ENCODE results near the gene CMSS1. TPM values are rescaled to one million over a fixed set of nuclear protein-coding genes. Genes with fewer than 3 reads are reported as not detected.

CMSS1 gene
- total RNA-seq, 2 donors from 2014 or later, result 88.5 to 101 TPM

DNA sequence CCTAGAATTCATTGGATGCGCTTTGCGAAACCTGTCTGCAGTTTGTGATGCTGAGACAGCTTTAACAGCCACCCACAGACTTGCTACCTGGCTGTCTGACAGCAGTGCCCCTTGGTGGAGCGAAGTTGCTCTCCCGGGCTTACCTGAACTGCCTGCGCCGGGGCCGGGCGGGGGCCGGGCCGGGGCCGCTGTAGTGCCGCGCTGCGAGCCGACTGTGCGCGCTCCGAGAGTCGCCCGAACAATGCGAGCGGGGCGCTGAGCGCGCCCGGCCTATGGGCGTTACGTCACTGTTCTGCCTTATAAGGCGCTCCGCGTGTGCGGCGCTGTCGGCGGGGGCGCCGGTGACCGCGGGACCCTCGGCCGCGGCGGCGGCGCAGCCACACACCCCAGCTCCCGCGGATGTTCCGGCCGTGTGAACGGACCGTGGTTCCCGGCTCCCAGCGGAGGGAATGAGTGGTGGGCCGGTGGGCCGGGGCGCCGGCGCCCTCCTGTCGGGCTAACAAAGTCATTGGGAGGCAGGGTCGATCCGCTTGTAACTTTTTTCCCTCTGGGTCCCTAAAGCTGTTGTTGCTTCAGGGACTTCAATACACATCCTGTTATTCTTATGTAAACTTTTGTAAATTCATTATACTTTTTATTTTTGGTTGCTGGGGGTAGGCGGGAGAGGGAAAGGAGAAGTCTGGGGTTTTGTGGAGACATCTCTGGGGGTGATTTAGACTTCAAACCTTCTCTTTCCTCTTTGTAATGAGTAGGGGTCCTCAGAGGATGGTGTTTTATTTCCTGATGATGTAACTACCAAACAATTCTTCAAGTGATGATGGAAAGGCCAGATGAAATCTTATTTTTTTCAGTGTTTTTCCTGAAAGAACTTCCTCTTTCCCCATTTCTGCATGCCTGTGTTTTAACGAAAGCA, 58.5 kb downstream of the CMSS1 start:
- ATAC-seq (replicated peaks in 1 of 2) (peak; percentile 90 to 94), DNase-seq (peak; percentile 76)
- Mint-ChIP-seq H3K4me1 (ENCODE audit: low read depth) (peaks cover 43% of the 10 kb centered on the region), H3K27ac (peak overlapping the region; percentile 68), H3K4me3 (peak overlapping the region; percentile 76 to 90), H3K36me3 (ENCODE audit: insufficient read depth in 2 of 2) (no peaks in the 10 kb centered on the region), H3K9me3 (no peaks in the 10 kb centered on the region), H3K27me3 (ENCODE audit: low read depth) (peaks cover 12% of the 10 kb centered on the region)

DNA sequence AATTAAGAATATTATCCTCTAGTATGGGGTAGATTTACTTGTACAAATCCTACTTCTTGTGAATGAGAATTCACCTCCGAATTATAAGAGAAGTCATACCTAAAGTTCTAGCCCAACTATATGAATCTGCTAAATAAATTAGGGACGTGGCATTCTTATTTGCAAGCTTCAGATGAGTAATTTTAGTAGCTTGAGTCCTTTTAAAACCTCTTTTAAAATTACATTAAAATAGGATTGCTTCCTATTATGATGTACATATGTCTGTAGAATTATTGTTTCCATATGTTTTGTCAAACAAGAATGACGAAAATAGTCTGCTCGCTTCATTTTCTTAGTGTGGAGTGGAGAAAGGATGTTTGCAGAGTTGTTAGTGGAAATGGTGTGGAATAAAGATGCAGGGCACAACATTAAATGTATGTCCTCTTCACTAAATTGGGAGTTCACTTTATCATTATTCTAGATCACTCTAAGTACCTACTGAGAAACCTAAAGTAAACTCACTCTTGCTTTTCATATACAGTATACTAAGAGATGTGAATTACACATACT, 59.4 kb downstream of the CMSS1 start:
- ATAC-seq (replicated peaks in 1 of 2), result no peak

DNA sequence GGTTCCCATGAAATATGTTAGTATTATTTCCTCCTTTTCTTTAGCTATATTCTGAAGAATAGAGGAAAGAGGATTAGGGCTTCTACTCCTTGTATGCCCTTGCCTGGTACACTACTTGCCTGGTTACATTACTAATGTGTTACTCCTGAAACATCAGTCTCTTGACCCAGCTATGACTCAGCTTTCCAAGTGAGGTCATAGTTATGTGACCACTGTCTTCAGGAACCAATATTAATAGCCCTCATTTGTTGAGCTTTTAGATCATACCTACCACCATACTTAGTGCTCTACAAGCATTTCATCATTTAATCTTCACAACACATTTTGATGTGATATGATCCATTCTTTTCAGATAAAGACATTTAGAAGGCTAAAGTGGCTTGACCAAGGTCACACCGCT, 60.3 kb downstream of the CMSS1 start:
- no peaks in the 10 kb centered on the region for H3K36me3 Mint-ChIP-seq (ENCODE audit: insufficient read depth in 2 of 2)
- ATAC-seq (replicated peaks in 1 of 2) (peak in 1 of 2 donors; percentile 37), DNase-seq (no peak)
- H3K4me1 Mint-ChIP-seq (ENCODE audit: low read depth), result peaks cover 30% of the 10 kb centered on the region
- H3K9me3 Mint-ChIP-seq, result no peaks in the 10 kb centered on the region
- no peak overlapping the region for H3K27ac Mint-ChIP-seq
- H3K27me3 Mint-ChIP-seq (ENCODE audit: low read depth), result peaks cover 12% of the 10 kb centered on the region
- peak overlapping the region in 1 of 2 donors; percentile 34 for H3K4me3 Mint-ChIP-seq

More for the DNA sequence above, 59.4 kb downstream of the CMSS1 start:
- Mint-ChIP-seq H3K36me3 (ENCODE audit: insufficient read depth in 2 of 2) (no peaks in the 10 kb centered on the region), H3K27me3 (ENCODE audit: low read depth) (peaks cover 12% of the 10 kb centered on the region), H3K4me1 (ENCODE audit: low read depth) (peaks cover 39% of the 10 kb centered on the region), H3K27ac (peak overlapping the region; percentile 68), H3K9me3 (no peaks in the 10 kb centered on the region), H3K4me3 (peak overlapping the region; percentile 53 to 80)
- DNase-seq, result no peak

DNA sequence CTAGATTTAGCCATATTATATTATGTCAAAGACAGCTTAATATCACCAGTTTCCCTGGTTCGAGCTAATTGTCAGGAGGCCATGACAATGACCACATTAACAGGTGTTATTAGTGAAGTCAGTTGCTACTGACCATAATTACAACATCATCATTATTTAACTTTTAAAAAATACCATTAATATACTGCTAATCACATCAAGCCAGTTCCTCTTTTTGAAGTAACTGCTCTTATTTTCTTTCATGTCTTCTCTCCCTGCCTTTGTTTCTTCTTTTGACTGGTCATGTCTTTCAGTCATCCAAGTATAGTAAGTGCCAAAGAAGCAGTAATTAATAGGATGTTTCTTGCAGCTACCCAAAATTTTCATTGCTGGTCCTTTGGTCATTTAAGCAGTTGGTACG, 61.6 kb downstream of the CMSS1 start:
- no peak for DNase-seq
- Mint-ChIP-seq H3K27me3 (ENCODE audit: low read depth) (peaks cover 9% of the 10 kb centered on the region), H3K27ac (no peak overlapping the region), H3K4me1 (ENCODE audit: low read depth) (peaks cover 33% of the 10 kb centered on the region), H3K9me3 (no peaks in the 10 kb centered on the region), H3K4me3 (no peak overlapping the region), H3K36me3 (ENCODE audit: insufficient read depth in 2 of 2) (no peaks in the 10 kb centered on the region)
- no peak for ATAC-seq (replicated peaks in 1 of 2)

DNA sequence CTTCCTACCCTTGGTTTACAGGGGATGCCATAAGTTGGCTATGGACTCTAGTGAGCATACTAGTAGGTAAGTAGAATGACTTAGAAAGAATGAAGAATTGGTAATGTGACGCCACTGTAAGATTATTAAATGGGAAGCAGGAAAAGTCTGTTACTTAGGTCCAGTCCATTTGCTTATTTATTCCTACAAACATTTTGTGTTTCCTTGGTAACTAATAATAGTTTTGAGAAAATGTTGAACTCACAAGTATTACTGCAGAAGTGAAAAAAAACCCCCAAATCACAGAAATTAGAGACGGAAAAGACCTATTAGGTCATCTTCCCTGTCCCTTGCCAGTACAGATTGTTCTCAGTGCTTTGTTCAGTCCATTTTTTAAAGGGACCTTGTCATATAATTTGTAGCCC, 63.5 kb downstream of the CMSS1 start:
- H3K27me3 Mint-ChIP-seq (ENCODE audit: low read depth), result peaks cover 7% of the 10 kb centered on the region
- no peaks in the 10 kb centered on the region for H3K9me3 Mint-ChIP-seq
- ATAC-seq (replicated peaks in 1 of 2) (no peak), DNase-seq (no peak)
- H3K27ac Mint-ChIP-seq, result no peak overlapping the region
- no peak overlapping the region for H3K4me3 Mint-ChIP-seq
- H3K36me3 Mint-ChIP-seq (ENCODE audit: insufficient read depth in 2 of 2), result no peaks in the 10 kb centered on the region
- H3K4me1 Mint-ChIP-seq (ENCODE audit: low read depth), result peaks cover 34% of the 10 kb centered on the region

DNA sequence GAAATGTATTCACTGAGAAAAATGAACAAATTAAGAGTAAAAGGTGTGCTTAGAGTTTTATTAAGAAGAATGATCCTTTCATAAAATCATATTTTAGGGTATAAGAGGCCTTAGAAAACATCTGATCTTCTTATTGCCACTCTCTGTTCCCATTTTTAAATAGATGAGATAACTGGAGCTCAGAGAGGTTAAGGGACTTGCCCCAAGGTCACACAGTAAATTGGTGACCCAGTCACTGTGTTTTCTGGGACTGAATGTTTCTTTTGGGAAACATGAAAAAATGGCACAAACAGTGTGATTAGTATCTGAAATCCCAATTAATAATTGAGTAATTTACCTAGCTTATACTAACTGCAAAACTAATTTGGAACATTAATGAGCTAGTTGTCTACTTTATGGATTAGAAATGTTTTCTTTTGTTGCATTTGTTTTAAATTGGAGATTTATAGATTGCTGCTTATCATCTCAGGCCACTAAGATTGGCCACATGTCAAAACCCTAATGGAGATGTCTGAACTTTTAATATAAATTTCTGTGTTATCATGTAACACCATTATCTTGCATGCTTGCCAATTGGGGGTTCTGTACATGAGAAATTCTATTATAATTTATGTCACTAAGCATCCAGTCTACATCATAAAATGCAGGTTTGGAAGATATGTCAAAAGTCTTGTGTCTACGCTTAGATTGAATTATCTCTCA, 64.9 kb downstream of the CMSS1 start:
- Mint-ChIP-seq H3K4me3 (no peak overlapping the region), H3K4me1 (ENCODE audit: low read depth) (peaks cover 22% of the 10 kb centered on the region), H3K27ac (no peak overlapping the region), H3K36me3 (ENCODE audit: insufficient read depth in 2 of 2) (no peaks in the 10 kb centered on the region), H3K27me3 (ENCODE audit: low read depth) (no peaks in the 10 kb centered on the region), H3K9me3 (no peaks in the 10 kb centered on the region)
- no peak for DNase-seq
- ATAC-seq (replicated peaks in 1 of 2), result no peak

DNA sequence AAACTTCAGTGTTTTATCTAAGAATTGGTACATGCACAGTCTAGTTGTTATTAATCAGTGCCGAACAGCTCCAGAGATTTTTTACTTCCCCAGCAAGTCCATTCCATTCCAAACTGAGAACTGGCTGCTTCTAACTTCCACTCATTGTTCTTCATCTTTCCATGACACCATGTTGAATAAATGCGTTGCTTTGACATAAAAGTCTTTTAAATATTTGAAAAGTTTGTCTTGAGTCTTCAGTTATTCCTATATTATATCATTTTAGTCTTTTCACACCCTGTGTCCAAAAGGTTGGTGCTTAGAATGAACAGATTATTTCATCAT, 65.4 kb downstream of the CMSS1 start:
- H3K36me3 Mint-ChIP-seq (ENCODE audit: insufficient read depth in 2 of 2), result no peaks in the 10 kb centered on the region
- DNase-seq, result no peak
- H3K9me3 Mint-ChIP-seq, result no peaks in the 10 kb centered on the region
- ATAC-seq (replicated peaks in 1 of 2), result no peak
- no peaks in the 10 kb centered on the region for H3K27me3 Mint-ChIP-seq (ENCODE audit: low read depth)
- no peak overlapping the region for H3K27ac Mint-ChIP-seq
- H3K4me3 Mint-ChIP-seq, result no peak overlapping the region
- peaks cover 17% of the 10 kb centered on the region for H3K4me1 Mint-ChIP-seq (ENCODE audit: low read depth)

DNA sequence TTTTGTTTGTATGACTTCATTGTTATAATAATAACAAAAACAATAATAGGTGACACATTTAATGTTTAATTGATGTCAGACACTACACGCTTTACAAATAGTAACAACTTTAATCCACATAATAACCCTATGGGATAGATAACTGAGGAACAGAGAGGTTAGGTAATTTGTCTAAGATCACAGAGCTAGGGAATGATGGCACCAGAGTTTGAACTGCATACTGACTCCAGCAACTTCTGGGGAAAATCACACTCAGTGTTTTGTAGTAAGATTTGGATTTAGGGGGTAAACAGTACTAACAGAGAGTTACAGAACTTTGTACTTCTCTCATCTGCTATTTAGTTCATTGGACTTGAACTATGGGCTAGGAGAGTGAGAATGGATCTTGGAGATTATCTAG, 66.0 kb downstream of the CMSS1 start:
- H3K9me3 Mint-ChIP-seq, result no peaks in the 10 kb centered on the region
- peaks cover 16% of the 10 kb centered on the region for H3K4me1 Mint-ChIP-seq (ENCODE audit: low read depth)
- H3K36me3 Mint-ChIP-seq (ENCODE audit: insufficient read depth in 2 of 2), result no peaks in the 10 kb centered on the region
- no peak for DNase-seq
- no peak for ATAC-seq (replicated peaks in 1 of 2)
- H3K27me3 Mint-ChIP-seq (ENCODE audit: low read depth), result no peaks in the 10 kb centered on the region
- H3K27ac Mint-ChIP-seq, result no peak overlapping the region
- H3K4me3 Mint-ChIP-seq, result no peak overlapping the region

DNA sequence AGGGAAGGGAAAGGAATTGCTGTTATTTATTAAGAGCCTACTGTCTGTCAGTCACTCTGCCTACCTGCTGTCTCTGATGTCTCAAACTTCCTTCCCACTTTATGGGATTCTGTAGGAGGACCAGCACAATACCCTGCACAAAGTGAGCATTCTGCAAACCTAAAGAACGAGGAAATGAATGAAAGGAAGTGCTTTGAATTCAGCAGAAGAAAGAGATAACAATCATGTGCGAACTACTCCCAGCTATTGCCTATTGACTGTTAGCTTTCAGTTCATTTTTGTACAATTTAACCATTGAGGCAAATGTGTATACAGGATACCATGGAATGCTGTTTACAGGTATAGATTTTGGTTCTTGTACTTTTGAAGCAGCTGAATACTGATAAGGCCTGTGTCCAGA, 66.8 kb downstream of the CMSS1 start:
- no peak overlapping the region for H3K4me3 Mint-ChIP-seq
- no peak for DNase-seq
- H3K9me3 Mint-ChIP-seq, result no peaks in the 10 kb centered on the region
- no peak overlapping the region for H3K27ac Mint-ChIP-seq
- peaks cover 16% of the 10 kb centered on the region for H3K4me1 Mint-ChIP-seq (ENCODE audit: low read depth)
- no peaks in the 10 kb centered on the region for H3K27me3 Mint-ChIP-seq (ENCODE audit: low read depth)
- ATAC-seq (replicated peaks in 1 of 2), result no peak
- no peaks in the 10 kb centered on the region for H3K36me3 Mint-ChIP-seq (ENCODE audit: insufficient read depth in 2 of 2)

DNA sequence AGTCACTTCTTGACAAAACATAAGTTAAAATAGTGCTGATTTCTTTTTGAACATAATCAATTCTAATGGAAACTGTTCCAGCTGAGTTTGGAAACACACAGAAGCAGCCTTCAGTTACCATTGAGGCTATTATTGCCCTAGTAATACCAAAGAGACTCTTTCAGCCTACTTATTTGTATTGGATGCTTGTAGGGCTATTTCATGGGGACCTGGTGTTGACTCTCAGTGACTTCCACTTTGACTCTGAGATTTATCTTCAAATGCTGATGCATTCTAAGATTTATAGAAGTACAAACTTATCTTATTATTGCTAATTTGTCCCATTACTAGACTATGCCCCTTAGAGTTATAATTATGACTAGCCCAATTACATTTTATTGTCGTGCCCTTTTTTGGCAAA, 67.4 kb downstream of the CMSS1 start:
- no peak overlapping the region for H3K27ac Mint-ChIP-seq
- ATAC-seq (replicated peaks in 1 of 2) (no peak), DNase-seq (no peak)
- H3K9me3 Mint-ChIP-seq, result no peaks in the 10 kb centered on the region
- H3K4me3 Mint-ChIP-seq, result no peak overlapping the region
- H3K27me3 Mint-ChIP-seq (ENCODE audit: low read depth), result no peaks in the 10 kb centered on the region
- H3K36me3 Mint-ChIP-seq (ENCODE audit: insufficient read depth in 2 of 2), result no peaks in the 10 kb centered on the region
- peaks cover 16% of the 10 kb centered on the region for H3K4me1 Mint-ChIP-seq (ENCODE audit: low read depth)

DNA sequence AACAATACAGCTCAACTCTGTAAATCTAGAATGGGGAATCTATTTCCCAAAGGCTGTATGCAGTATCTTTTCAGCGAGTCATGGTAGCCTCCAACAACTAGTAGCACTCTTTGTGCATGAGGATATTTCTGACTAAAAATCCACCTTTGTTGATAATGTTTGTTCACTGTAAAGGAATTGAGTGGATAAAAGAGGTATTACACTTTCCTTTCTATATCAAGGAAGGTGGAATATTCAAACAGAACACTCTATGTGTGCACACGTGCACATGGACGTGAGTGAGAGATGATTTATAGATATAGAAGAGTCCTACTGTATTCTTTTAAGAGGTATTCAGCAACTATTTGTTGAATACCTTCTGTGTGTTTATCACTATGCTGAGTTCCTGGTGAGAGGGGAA, 68.2 kb downstream of the CMSS1 start:
- Mint-ChIP-seq H3K4me1 (ENCODE audit: low read depth) (peaks cover 16% of the 10 kb centered on the region), H3K27me3 (ENCODE audit: low read depth) (no peaks in the 10 kb centered on the region), H3K4me3 (no peak overlapping the region), H3K9me3 (no peaks in the 10 kb centered on the region), H3K27ac (no peak overlapping the region), H3K36me3 (ENCODE audit: insufficient read depth in 2 of 2) (no peaks in the 10 kb centered on the region)
- no peak for ATAC-seq (replicated peaks in 1 of 2)
- DNase-seq, result no peak

DNA sequence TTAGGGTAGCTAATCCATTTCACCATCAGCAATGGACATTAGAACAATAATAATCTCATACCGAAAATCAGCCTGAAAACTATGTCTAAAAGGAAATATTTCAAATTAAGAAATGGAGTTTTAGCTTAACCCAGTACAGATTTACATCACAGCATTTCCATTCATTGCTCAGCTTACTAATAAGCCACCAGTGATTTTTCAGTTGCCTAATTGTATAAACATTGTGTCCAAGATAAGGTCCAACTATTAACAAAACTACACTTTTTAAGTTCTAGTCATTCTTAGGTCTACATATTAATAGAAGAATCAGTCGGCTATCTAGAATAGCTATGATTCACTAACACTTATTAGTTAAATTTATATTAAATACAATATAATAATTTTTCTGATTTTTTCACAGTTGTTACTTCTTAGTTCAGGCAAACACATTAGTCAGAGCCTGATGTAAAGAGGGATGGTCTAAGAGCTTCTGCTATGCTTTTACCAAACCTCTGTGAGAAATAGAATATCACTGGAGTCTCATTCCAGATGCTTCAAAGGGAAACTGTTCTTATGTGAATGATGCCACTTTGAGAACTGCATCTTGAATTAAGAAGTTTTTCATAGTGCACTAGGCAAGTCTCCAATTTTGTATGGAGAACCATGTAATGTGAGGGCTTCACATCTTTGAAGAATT, 74.1 kb downstream of the CMSS1 start:
- no peaks in the 10 kb centered on the region for H3K9me3 Mint-ChIP-seq
- no peak overlapping the region for H3K4me3 Mint-ChIP-seq
- no peak overlapping the region for H3K27ac Mint-ChIP-seq
- peaks cover 14% of the 10 kb centered on the region for H3K4me1 Mint-ChIP-seq (ENCODE audit: low read depth)
- ATAC-seq (replicated peaks in 1 of 2) (no peak), DNase-seq (no peak)
- H3K36me3 Mint-ChIP-seq (ENCODE audit: insufficient read depth in 2 of 2), result no peaks in the 10 kb centered on the region
- H3K27me3 Mint-ChIP-seq (ENCODE audit: low read depth), result no peaks in the 10 kb centered on the region

DNA sequence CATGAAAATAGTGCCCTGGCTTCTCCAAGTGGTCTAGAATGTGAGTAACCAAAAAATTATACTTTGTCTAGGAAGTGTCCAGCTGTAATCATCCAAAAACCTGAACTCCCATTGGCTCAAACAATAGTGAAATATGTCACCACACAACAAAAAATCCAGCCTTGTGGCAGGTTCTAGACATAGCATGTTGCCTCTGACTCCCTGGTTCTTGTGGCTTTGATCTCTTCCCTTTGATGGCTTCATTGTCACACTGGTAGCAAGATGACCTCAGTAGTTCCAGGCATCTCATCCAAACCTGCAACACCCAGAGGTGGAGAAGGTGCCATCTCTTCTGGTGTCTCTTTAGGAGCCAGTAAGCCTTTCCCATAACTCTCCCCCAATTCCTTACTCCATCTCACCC, 74.7 kb downstream of the CMSS1 start:
- Mint-ChIP-seq H3K9me3 (no peaks in the 10 kb centered on the region), H3K27me3 (ENCODE audit: low read depth) (no peaks in the 10 kb centered on the region), H3K27ac (no peak overlapping the region), H3K4me1 (ENCODE audit: low read depth) (peaks cover 14% of the 10 kb centered on the region), H3K4me3 (no peak overlapping the region), H3K36me3 (ENCODE audit: insufficient read depth in 2 of 2) (no peaks in the 10 kb centered on the region)
- ATAC-seq (replicated peaks in 1 of 2) (peak in 1 of 2 donors; percentile 34), DNase-seq (no peak)
